NCI-H1048 (cell line): ENCODE results near the gene SPPL3.
A peak's percentile ranks its signal among the peaks of the same experiment; 100 is the strongest.
"Not testable (repeated sequence)": the region's sequence is repeated elsewhere in the genome, so short reads cannot be mapped to it uniquely, and the experiment has no call there.

Experiments
- DNase-seq: peaks from one replicate; lab custom pipeline; 2025; lab: John Stamatoyannopoulos, UW

The SPPL3 gene

DNA sequence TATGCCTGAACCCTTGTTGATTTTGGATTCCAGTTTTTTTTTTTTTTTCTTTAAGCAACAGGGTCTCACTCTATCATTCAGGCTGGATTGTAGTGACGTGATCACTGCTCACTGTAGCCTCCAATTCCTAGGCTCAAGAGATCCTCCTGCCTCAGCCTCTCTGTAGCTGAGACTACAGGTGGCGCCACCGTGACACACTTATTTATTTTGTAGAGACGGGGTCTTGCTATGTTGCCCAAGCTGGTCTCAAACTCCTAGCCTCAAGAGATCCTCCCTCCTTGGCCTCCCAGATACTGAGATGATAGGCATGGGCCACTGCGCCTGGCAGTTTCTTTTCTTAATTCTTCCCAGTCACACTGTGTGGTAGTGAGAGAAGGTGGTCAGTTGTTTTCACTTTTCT lies 153.4 kb downstream of the SPPL3 start:
- no peak for DNase-seq

DNA sequence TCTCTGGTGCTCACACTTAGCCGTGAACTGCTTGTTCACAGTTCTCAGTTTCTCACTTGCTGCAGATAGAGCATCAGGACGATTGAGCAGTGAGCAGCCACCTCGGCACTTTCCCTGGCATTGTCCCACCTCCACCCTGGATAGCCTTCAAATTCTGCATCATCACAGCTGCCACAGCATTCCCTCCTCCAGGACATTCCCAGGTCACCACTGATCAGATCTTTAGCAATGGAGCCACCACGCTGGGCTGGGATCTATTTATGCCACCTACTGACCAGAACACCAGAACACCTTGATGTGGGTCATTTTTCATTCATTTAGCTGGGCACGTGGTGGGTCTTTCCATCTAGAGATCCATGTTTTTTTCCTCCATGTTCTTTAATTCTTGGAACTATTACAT lies 154.9 kb downstream of the SPPL3 start:
- DNase-seq, result no peak

DNA sequence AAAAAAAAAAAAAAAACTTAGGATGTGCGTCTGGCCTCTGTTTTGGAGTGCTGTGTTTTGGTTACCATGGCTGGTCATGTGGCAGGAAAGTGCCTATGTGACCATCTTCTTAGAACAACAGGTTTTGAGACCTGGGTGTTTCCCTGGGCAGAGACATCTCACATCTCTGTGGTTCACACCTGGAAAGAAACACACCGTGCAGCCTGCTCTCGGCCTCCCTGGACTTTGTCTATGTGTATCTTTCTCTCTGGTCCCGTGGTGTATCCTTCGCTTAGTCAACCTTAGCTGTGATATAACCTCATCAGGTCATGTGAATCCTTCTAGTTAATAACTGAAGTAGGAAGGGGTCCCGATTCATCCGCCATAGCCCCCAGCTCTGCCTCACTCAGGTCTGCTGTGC lies 155.9 kb downstream of the SPPL3 start:
- DNase-seq, result no peak

DNA sequence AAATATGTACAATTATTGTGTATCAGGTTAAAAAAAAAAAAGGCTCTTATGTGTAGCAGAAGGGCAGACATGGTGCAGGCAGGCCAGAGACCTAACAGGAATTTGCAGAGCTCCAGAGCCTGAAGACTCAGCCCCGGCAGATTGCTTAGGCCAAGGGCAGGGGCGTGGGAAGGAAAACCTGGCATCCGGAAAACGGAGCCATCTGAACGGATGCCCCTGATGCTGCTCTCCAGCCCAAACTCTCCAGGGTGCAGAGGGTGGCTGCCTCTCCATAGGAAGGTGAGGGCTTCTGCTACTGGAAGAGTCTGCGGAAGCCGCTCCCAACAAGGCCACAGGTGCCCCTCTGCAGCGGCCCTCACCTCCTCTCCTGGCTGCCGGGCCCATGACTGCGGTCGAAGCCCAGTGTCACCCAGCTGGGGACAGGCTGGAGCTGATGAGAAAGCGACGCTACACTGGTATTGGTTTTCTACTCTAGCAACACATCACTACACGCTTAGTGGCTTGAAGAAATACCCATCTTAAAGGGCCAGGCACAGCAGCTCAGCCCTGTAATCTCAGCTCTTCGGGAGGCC lies 159.2 kb downstream of the SPPL3 start:
- no peak for DNase-seq

DNA sequence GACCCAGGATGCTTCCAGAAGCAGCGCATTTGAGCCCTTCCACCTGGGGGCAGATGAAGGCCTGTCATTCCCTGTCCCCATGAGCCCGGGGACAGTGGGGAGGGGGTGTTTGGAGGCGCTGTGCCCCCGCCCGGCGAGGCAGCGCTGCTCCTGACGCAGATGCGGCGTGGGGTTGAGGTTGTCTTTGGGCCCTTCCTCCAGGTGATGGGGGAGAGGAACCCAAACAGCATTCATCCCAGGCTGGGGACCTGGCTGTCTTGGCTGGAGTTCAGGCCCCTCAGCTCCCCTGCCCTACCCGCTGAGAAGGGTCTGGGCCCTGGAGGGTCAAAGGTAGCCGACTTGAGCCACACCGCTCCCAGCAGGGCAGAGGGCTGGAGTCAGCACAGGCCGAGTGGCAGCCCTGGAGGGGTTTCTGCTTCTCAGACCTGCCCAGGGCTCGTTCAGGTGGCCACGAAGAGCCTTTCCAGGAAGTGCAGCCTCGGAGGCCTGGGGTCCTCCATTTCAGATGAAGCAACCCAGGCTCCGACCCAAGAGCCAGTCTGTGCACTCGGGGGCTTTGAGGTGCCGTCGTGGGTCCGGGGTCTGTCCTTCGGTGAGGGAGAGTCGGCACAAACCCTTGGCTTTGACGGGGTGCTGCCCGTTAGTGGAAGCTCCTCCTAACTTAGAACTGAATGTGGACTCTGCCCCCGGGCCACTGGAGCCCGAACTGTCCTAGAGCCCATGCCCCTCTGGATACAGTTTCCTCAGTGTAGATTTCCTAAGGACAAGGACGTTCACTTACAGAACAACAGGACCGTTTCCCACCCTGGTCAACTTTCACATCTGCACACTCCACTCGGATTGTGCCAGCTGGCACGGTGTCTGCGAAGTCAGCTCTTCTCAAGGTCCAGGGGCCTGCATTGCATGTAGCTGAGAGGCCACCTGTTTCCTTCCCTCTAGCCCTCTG lies 162.4 kb downstream of the SPPL3 start:
- DNase-seq, result no peak

DNA sequence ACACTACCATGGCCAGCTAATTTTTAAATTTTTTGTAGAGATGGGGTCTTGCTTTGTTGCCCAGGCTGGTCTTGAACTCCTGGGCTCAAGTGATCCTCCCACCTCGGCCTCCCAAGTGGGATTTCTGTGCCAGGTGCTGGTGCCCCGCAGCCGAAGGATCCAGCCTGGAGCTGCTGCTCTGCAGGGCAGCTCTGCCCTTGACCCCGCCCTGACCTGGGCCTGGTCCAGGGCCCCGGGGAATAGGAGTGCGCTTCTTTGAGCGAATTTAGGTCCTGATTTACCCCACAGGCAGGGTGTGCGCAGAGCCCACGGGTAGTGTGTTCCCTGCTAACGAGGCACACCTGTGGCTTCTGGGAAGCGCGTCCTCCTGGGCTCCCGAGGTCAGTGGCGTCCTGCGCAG lies 163.3 kb downstream of the SPPL3 start:
- DNase-seq, result no peak

DNA sequence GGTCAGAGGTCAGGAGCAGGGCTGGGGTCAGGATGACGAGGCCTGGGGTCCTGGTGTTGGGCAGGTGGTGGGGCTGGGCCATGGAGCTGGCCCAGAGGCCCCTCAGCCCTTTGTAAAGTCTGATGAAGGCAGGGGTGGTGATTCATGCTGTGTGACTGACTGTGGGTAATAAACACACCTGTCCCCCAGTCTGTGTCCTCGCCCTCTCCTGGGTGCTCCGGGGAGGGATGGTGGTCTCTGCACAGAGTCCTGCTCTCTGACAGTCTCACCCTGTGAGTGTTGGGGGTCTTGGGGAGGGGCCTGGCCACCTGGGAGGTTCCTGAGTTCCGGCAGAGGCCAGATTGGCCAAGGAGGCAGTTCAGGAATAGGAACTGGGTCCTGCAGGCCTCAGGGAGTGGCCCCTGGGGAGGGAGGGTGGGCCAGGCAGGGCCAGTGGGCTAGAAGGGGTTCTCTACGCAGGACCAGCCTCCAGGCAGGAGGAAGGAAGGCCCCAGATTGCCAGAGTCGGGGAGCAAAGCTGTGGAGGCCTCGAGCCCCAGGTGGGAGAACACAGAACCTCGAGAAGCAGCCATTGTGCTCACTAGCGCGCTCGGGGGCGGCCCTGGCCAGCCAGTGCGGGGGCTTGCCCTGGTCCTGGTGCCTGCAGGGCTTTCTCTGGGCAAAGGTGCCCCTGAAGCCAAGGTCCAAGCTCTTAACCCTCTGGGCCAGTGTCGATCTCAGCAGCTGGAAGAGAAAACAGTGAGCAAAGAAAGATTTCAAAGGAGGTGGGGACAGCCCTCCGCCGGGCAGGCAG lies 164.1 kb downstream of the SPPL3 start:
- no peak for DNase-seq

DNA sequence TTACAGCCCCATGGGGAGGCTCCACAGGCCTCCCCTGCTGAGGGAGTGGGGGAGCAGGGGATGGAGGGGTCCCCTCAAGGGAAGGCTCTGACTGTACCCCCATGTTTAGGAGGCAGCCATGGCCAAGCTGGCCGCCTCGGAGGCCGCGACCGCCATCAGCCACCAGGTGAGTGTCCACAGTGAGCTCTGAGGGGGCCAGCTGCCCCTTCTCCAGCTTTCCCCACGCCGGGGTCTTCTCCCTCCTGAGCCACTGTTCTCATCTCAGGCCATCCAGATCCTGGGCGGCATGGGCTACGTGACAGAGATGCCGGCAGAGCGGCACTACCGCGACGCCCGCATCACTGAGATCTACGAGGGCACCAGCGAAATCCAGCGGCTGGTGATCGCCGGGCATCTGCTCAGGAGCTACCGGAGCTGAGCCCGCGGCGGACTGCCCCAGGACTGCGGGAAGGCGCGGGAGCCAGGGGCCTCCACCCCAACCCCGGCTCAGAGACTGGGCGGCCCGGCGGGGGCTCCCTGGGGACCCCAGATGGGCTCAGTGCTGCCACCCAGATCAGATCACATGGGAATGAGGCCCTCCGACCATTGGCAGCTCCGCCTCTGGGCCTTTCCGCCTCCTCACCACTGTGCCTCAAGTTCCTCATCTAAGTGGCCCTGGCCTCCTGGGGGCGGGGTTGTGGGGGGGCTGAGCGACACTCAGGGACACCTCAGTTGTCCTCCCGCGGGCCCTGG lies 165.0 kb downstream of the SPPL3 start:
- DNase-seq, result no peak

DNA sequence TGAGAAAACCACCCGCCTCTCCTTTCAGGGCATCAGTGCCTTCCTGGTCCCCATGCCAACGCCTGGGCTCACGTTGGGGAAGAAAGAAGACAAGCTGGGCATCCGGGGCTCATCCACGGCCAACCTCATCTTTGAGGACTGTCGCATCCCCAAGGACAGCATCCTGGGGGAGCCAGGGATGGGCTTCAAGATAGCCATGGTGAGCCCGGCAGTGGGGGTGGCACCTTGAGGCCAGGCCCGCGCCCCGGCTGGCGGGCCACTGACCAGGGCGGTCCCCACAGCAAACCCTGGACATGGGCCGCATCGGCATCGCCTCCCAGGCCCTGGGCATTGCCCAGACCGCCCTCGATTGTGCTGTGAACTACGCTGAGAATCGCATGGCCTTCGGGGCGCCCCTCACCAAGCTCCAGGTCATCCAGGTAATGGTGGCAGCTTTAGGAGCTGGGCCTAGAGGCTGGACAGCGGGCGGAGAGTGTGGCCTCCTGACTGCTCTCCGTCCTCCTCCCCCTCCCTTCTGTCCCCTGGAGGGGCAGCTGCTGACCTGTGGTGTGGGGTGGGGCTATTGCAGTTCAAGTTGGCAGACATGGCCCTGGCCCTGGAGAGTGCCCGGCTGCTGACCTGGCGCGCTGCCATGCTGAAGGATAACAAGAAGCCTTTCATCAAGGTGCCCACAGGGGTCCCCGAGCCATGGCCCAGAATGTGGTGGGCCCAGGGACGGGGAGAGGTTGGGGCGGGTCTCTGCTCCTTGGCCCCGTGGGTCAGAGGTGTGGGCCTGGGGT lies 165.7 kb downstream of the SPPL3 start:
- no peak for DNase-seq

DNA sequence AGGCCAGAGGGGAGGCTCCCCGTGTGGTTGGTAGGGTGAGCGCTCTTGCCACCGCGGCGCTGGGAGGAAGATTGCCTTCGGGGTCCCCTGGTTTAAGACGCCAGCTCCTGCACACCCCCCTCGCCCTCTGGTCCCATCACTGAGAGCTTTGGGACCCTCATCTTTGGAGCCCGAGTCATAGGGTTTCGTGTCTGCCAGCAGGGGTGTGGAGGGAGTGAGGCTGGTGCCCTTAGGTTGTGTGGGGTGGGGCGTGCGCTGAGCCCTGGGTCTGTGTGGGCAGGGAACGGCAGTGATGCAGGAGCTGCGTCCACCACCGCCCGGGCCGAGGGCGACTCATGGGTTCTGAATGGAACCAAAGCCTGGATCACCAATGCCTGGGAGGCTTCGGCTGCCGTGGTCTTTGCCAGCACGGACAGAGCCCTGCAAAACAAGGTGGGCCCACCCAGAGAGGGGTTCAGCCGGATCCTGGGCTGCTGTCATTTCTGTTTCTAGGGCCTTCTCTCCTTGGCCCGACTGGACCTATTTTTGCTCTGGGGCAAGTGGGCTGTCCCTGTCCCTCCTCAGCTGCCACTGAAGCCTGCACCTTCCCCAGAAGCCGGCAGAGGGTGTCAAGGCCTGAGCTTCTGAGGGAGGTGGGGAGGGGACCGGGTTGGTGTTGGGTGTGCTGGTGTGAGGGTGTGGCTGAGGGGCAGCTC lies 166.5 kb downstream of the SPPL3 start:
- DNase-seq, result no peak

DNA sequence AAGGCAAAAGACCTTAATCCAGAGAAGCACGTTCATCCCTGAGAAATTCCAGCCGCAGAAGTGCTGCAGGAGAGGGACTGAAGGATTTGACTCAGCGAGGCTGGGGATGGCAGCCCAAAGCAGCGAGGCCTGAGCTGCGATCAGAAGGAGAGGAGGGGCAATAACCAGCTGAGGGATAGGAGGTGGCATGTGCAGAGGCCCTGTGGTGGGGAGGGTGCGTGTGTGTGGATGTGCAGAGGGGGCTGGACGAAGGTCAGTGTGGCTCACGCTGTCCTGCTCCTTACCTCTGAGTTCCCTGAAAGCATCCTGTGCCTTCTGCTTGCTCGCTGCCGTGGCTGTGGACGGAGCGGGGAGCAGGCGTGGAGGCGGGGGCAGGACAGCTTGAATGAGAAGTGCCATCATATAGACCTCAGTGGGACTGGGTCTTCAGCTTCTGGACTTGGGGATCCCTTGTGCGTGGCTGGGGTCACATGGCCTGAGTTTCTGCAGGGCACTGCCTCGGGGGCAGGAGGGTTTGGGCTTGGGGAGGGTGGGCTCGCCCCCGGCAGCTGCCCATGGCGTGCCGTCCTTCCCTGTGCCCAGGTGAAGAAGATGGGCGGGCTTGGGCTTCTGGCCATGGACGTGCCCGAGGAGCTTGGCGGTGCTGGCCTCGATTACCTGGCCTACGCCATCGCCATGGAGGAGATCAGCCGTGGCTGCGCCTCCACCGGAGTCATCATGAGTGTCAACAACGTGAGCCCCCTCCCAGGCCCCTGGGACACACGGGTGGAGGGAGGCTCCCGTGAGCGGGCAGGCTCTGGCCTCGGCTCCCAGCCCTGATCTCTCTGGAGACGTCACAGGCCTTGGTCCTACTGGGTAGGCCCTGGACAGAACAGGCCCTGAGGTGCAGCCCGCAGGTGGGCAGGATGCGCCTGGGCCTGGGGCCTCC lies 167.5 kb downstream of the SPPL3 start:
- no peak for DNase-seq

DNA sequence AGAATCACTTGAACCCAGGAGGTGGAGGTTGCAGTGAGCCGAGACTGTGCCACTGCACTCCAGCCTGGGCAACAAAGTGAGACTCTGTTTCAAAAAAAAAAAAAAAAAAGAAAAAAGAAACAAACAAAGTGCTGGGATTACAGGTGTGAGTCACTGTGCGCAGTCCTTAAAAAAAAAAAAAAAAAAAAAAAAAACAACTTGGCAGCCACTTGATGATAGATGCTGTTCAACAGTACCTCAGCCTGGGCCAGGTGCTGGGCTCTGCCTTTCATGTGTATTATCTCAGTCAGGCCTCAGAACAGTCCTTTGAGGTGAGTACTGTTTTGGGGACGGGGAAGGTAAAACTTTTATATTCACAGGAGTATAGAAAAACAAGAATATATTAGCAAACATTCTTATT lies 169.0 kb downstream of the SPPL3 start:
- no peak for DNase-seq

DNA sequence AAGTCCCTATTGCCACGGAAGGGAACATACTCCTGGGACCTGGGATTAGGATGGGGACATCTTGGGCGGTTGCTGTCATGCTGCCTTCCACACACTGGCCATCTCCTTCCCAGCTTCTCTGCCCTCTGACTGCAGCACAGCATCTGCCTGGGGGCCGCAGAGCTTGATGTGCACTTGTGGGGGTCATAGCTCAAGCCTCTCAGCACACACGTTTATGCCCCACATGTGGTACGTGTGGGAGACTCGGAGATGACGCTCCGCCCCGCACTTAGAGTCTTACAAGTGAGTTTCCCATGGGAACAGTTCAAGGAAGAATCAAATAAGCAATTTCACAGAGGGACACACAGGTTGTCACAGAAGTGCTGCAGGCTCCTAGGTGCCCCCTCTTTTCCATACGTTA lies 169.9 kb downstream of the SPPL3 start:
- no peak for DNase-seq

DNA sequence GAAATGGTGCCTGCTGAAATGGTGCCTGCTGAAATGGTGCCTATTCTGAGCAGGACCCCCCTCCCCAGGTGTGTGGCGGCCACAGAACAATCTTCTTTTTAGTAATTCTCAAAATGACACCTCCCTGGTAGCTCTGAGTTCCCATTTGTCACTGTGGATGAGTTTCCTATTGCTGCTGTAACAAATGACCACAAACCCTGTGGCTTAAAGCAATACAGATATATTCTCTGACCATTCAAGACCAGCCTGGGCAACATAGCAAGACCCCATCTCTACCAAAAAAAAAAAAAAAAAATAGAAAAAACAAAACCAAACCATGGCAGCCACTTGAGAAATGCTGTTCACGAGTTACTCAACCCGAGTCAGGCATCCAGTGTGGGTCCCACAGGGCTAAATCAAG lies 170.6 kb downstream of the SPPL3 start:
- no peak for DNase-seq

DNA sequence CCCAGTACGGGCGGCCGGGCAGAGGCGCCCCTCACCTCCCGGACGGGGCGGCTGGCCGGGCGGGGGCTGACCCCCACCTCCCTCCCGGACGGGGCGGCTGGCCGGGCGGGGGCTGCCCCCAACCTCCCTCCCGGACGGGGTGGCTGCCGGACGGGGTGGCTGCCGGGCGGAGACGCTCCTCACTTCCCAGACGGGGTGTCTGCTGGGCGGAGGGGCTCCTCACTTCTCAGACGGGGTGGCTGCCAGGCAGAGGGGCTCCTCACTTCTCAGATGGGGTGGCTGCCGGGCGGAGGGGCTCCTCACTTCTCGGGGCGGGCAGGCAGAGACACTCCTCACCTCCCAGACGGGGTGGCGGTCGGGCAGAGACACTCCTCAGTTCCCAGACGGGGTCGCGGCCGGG lies 172.0 kb downstream of the SPPL3 start:
- DNase-seq, result not testable (repeated sequence)

DNA sequence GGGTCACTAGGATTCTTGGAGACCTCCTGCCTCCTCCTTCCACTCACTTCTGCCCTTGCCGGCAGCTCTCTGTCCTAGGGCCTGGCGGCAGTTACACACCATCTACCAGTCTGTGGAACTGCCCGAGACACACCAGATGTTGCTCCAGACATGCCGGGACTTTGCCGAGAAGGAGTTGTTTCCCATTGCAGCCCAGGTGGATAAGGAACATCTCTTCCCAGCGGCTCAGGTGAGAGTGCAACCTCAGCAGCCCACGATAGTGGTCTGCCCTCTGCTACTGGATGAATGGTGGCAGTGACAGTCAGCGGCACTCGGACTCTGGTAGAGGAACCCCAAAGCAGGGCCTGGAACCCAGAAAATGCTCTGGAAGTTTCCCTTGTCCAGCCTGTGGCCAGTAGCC lies 177.2 kb downstream of the SPPL3 start:
- no peak for DNase-seq

DNA sequence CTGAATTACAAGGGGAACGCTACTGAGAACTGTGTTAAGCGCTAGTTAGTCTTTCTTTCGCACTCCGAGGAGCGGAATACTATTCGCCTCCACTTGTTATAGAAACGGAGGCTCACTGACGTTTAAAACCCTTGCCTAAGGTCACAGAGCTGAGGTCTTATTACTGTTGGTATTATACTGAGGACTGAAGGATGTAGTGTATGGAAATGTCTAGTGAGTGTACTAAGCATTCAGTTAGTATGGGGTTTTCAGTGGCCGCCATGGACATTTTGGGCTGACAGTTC lies 177.7 kb downstream of the SPPL3 start:
- no peak for DNase-seq

DNA sequence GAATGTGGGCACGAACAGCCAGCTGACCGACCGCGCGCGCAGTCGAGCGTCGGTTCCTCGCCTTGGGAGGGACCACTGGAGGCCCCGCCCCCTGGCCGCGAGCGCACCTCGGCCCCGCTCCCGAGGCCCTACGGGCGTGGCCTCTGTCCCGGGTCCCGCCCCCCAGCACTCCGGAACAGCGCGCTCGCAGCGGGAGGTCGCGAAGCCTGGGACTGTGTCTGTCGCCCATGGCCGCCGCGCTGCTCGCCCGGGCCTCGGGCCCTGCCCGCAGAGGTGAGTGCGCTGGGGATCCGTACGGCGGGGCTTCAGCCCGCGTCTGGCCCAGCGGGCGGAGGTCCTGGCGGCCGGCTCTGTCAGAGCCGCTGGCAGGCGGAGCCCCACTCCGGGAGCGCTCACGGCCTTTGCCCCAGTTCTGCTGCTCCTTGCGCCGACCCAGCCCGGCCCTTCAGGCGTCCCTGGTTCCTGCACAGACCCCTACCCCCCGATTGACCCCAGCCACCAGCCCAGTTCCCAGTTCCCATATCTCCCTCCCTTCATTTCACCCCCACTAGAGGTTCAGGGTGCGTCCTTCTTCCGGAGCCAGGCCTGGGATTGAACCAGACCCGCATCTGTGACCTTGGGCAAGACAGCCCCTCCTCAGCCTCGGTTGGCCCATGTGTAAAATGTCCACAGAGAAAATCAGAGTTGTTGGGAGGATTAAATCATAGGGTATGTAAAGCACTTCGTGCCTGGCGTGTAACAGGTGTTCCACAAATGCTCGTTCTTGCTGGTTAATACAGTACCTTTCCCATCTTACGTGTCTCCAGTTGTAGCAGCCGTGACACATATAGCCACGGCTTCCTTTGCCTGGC lies 178.3 kb downstream of the SPPL3 start, which contains the start of gene ACADS:
ACADS (plus strand) TSS at position 168 of the 851 bp plus-strand sequence; CDS start at position 228, 60 bp downstream.
- peak; percentile 79 for DNase-seq

DNA sequence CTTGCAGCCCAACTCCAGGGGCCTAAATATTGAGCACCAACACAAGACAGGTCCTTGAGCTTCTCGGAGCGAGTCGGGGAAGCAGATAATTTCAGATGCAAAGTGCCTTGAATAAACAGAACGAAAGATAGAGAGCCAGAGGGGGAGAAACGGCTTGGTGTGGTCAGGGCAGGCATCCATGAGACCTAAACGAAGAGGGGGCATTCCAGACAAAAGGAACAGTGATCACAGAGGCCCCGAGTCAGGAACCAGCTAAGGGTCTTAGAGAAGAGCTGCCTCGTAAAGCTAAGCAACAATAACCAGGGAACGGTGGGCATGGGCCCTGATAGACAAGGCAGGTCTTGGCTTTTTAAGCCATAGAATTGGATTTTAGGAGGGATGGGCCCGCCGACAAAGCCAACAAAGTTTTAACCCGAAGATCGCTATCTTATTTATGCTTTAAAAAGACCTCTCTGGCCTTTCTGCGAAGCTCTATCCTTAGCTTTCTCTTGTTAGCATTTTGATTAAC lies 179.0 kb downstream of the SPPL3 start:
- DNase-seq, result no peak
